Keratinocyte (primary cell): ENCODE results near the gene EPG5. TPM values are rescaled to one million over a fixed set of nuclear protein-coding genes. Genes with fewer than 3 reads are reported as not detected.
A peak's percentile ranks its signal among the peaks of the same experiment; 100 is the strongest.

Experiments
- DNase-seq: peaks from one replicate; pipeline ENCODE4 v3.0.0-alpha.2; 2011; ENCODE audit warnings: low read depth, missing footprints, low spot score
- FAIRE-seq: peaks from 2 replicates; lab custom pipeline; 2011; peaks lifted over from hg19 to GRCh38; lab: Jason Lieb, UNC
- H2AFZ ChIP-seq: 2 replicates; pipeline ENCODE4 v1.6.0; 2012; ENCODE audit warnings: low read length, control low read depth, inconsistent platforms; ENCODE audit not compliant: control insufficient read depth
- H3K27ac ChIP-seq: 2 replicates; pipeline ENCODE4 v1.5.1; 2011; ENCODE audit warnings: low read length; ENCODE audit not compliant: control insufficient read depth, insufficient read depth
- H3K27me3 ChIP-seq: 3 replicates; pipeline ENCODE4 v1.6.0; 2011; ENCODE audit warnings: low read length; ENCODE audit not compliant: control insufficient read depth, insufficient read depth; ENCODE audit errors: extremely low read depth
- H3K36me3 ChIP-seq, 2 experiments: 2 replicates in 1 of 2; 3 replicates in 1 of 2; pipeline ENCODE4 v1.5.1; 2011; ENCODE audit warnings: low read length in 2 of 2, mild to moderate bottlenecking in 1 of 2; ENCODE audit not compliant: control insufficient read depth in 2 of 2, insufficient read depth in 2 of 2; ENCODE audit errors: extremely low read depth in 1 of 2
- H3K4me1 ChIP-seq: 3 replicates; pipeline ENCODE4 v1.5.1; 2011; ENCODE audit warnings: low read length; ENCODE audit not compliant: control insufficient read depth, insufficient read depth; ENCODE audit errors: extremely low read depth
- H3K4me2 ChIP-seq: 3 replicates; pipeline ENCODE4 v1.6.0; 2011; ENCODE audit warnings: low read depth, low read length; ENCODE audit not compliant: control insufficient read depth, insufficient read depth; ENCODE audit errors: extremely low read depth
- H3K4me3 ChIP-seq, 3 experiments: fragments of 200-600 bp in 1 of 3; sonication (generic) in 1 of 3; 2 replicates in 2 of 3; 3 replicates in 1 of 3; pipeline ENCODE4 v1.5.1; 2011 to 2016; ENCODE audit warnings: low read length in 3 of 3, mild to moderate bottlenecking in 3 of 3, control low read depth in 2 of 3, inconsistent platforms in 1 of 3, low read depth in 1 of 3, mixed read lengths in 1 of 3, mixed run types in 1 of 3, moderate library complexity in 1 of 3; ENCODE audit not compliant: control insufficient read depth in 2 of 3, insufficient read depth in 2 of 3; ENCODE audit errors: extremely low read depth in 1 of 3
- H3K79me2 ChIP-seq: 2 replicates; pipeline ENCODE4 v1.6.0; 2012; ENCODE audit warnings: low read length; ENCODE audit not compliant: control insufficient read depth, insufficient read depth
- H3K9ac ChIP-seq: 3 replicates; pipeline ENCODE4 v1.6.0; 2011; ENCODE audit warnings: low read length; ENCODE audit not compliant: control insufficient read depth, insufficient read depth; ENCODE audit errors: extremely low read depth
- H3K9me1 ChIP-seq: 3 replicates; pipeline ENCODE4 v1.6.0; 2011; ENCODE audit warnings: low read length; ENCODE audit not compliant: control insufficient read depth, insufficient read depth; ENCODE audit errors: extremely low read depth
- H3K9me3 ChIP-seq: 2 replicates; pipeline ENCODE4 v1.5.1; 2012; ENCODE audit warnings: low read depth, low read length; ENCODE audit not compliant: control insufficient read depth
- H4K20me1 ChIP-seq: 3 replicates; pipeline ENCODE4 v1.6.0; 2011; ENCODE audit warnings: low read length; ENCODE audit not compliant: control insufficient read depth, insufficient read depth; ENCODE audit errors: extremely low read depth
- CTCF ChIP-seq, 3 experiments: IDR thresholded peaks in 1 of 3; conservative IDR thresholded peaks in 1 of 3; optimal IDR thresholded peaks in 1 of 3; 2 replicates in 2 of 3; 3 replicates in 1 of 3; pipeline versions ENCODE3 to v1.5.1; 2011; ENCODE audit warnings: low read length in 3 of 3, mild to moderate bottlenecking in 3 of 3, moderate library complexity in 2 of 3, control low read depth in 1 of 3, inconsistent platforms in 1 of 3; ENCODE audit not compliant: insufficient read depth in 2 of 3; ENCODE audit errors: extremely low read depth in 1 of 3
- EZH2 ChIP-seq: IDR thresholded peaks from one replicate; pipeline ENCODE4 v1.6.1; 2012; ENCODE audit warnings: inconsistent platforms, mild to moderate bottlenecking, low read length, moderate library complexity
- dilution Hi-C: fragments of 300-500 bp; cut with MboI; formaldehyde crosslinking; loops from one replicate; pipeline ENCODE4 v1.7.0; 2020; ENCODE audit warnings: low sequenced_read_pairs; ENCODE audit not compliant: extremely low pct_ligation_motif_present
- polyA plus RNA-seq, 5 experiments: library from polyadenylated mRNA; depleted of rRNA in 3 of 5; stranded (reverse) in 3 of 5; stranded (forward) in 1 of 5; unstranded in 1 of 5; fragments of >200 nt; gene quantifications; 1 replicate in 1 of 5; 2 replicates in 3 of 5; 3 replicates in 1 of 5; pipeline versions ENCODE4 v1.2.1 to v1.2.3, GENCODE V29; 2011 to 2012; ENCODE audit warnings: missing spikeins in 2 of 5, low read depth in 1 of 5, low replicate concordance in 1 of 5

The EPG5 gene
- polyA plus RNA-seq, 1 donor (not counting 4 experiments of a cell fraction or from before 2014, with no cell fraction given): 17.8 TPM

GRCh38 chr18:45838302-45839070 is 128.6 kb downstream of the EPG5 start:
- H3K36me3 ChIP-seq: no peaks in the 10 kb centered on the region
- no peaks in the 10 kb centered on the region for H3K79me2 ChIP-seq
- dilution Hi-C loops: no loop called here
- H3K4me3 ChIP-seq: no peak overlapping the region
- no peaks in the 10 kb centered on the region for H3K9me3 ChIP-seq
- H3K9me1 ChIP-seq: no peaks in the 10 kb centered on the region
- no peak overlapping the region for H3K9ac ChIP-seq
- no peaks in the 10 kb centered on the region for H4K20me1 ChIP-seq
- TF ChIP-seq EZH2 (peak; percentile 62), CTCF (optimal IDR thresholded peaks at IDR 0.05 in 1 of 3, IDR thresholded peaks at IDR 0.05 in 1 of 3, conservative IDR thresholded peaks at IDR 0.05 in 1 of 3; ENCODE audit: extremely low read depth in 1 of 3, insufficient read depth in 2 of 3, low read length in 3 of 3) (no peak)
- no peak overlapping the region for H3K27ac ChIP-seq
- H3K4me2 ChIP-seq: peak overlapping the region; percentile 26
- DNase-seq (no peak), FAIRE-seq (no peak)
- peaks cover 9% of the 10 kb centered on the region for H3K27me3 ChIP-seq
- H3K4me1 ChIP-seq: peaks cover 18% of the 10 kb centered on the region
- H2AFZ ChIP-seq: peak overlapping the region; percentile 24

DNA sequence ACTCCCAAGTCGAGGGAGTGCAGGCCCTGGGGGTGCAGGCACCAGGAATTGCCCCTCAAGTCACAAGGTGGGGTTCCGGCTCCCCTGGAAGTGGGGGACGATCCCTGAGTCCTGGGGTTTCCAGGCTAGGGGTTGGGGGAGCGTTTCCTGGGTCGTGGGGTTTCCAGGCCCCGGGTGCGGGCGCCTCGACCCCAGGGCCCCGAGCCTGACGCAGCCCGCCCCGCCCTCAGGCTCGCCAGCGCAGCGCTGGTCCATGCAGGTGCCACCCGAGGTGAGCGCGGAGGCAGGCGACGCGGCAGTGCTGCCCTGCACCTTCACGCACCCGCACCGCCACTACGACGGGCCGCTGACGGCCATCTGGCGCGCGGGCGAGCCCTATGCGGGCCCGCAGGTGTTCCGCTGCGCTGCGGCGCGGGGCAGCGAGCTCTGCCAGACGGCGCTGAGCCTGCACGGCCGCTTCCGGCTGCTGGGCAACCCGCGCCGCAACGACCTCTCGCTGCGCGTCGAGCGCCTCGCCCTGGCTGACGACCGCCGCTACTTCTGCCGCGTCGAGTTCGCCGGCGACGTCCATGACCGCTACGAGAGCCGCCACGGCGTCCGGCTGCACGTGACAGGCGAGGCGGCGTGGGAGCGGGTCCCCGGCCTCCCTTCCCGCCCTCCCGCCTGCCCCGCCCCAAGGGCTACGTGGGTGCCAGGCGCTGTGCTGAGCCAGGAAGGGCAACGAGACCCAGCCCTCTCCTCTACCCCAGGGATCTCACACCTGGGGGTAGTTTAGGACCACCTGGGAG is 129.7 kb downstream of the EPG5 start:
- peaks cover 18% of the 10 kb centered on the region for H3K4me1 ChIP-seq
- peak overlapping the region; percentile 37 for H3K4me2 ChIP-seq
- dilution Hi-C loops: no loop called here
- no peak for DNase-seq
- H2AFZ ChIP-seq: peak overlapping the region; percentile 50
- no peaks in the 10 kb centered on the region for H3K9me1 ChIP-seq
- peak in 2 of 3 experiments; percentile 54 to 72 for TF ChIP-seq CTCF (optimal IDR thresholded peaks at IDR 0.05 in 1 of 3, IDR thresholded peaks at IDR 0.05 in 1 of 3, conservative IDR thresholded peaks at IDR 0.05 in 1 of 3; ENCODE audit: extremely low read depth in 1 of 3, insufficient read depth in 2 of 3, low read length in 3 of 3)
- no peak for TF ChIP-seq EZH2
- no peak overlapping the region for H3K9ac ChIP-seq
- H3K79me2 ChIP-seq: no peaks in the 10 kb centered on the region
- no peaks in the 10 kb centered on the region for H3K36me3 ChIP-seq
- no peak for FAIRE-seq
- H3K9me3 ChIP-seq: no peaks in the 10 kb centered on the region
- no peaks in the 10 kb centered on the region for H4K20me1 ChIP-seq
- peaks cover 9% of the 10 kb centered on the region for H3K27me3 ChIP-seq
- no peak overlapping the region for H3K27ac ChIP-seq
- H3K4me3 ChIP-seq: peak overlapping the region in 1 of 3 experiments; percentile 7
